Astrocyte (in vitro differentiated cells and primary cell): ENCODE measurements around the gene GOLGA6L25. TPM values are rescaled to one million over a fixed set of nuclear protein-coding genes. Genes with fewer than 3 reads are reported as not detected.
"Not testable (repeated sequence)": the region's sequence is repeated elsewhere in the genome, so short reads cannot be mapped to it uniquely, and the experiment has no call there.

Experiments used
- DNase-seq: peaks from one replicate; pipeline ENCODE4 v3.0.0-alpha.2; 2010; ENCODE audit warnings: low read depth
- FAIRE-seq: peaks from 2 replicates; lab custom pipeline; 2011; peaks lifted over from hg19 to GRCh38; lab: Jason Lieb, UNC
- H2AFZ ChIP-seq: 2 replicates; pipeline ENCODE4 v1.6.0; 2012; ENCODE audit warnings: low read depth, low read length, inconsistent platforms
- H3K27ac ChIP-seq: 2 replicates; pipeline ENCODE4 v1.5.1; 2011; ENCODE audit warnings: low read depth, low read length, inconsistent platforms
- H3K27me3 ChIP-seq: 2 replicates; pipeline ENCODE4 v1.6.0; 2011; ENCODE audit warnings: low read length, inconsistent platforms; ENCODE audit not compliant: insufficient read depth
- H3K36me3 ChIP-seq: 2 replicates; pipeline ENCODE4 v1.5.1; 2011; ENCODE audit warnings: low read length, inconsistent platforms; ENCODE audit not compliant: insufficient read depth
- H3K4me1 ChIP-seq: 2 replicates; pipeline ENCODE4 v1.5.1; 2011; ENCODE audit warnings: low read length, inconsistent platforms; ENCODE audit not compliant: insufficient read depth
- H3K4me2 ChIP-seq: 2 replicates; pipeline ENCODE4 v1.6.0; 2012; ENCODE audit warnings: low read length, inconsistent platforms
- H3K4me3 ChIP-seq: 2 replicates; pipeline ENCODE4 v1.5.1; 2011; ENCODE audit warnings: low read depth, mild to moderate bottlenecking, low read length, inconsistent platforms; ENCODE audit not compliant: insufficient read depth
- H3K79me2 ChIP-seq: 2 replicates; pipeline ENCODE4 v1.6.0; 2012; ENCODE audit warnings: mild to moderate bottlenecking, low read length, inconsistent platforms; ENCODE audit not compliant: insufficient read depth
- H3K9ac ChIP-seq: 2 replicates; pipeline ENCODE4 v1.6.0; 2012; ENCODE audit warnings: mild to moderate bottlenecking, low read length, inconsistent platforms
- H3K9me3 ChIP-seq: 2 replicates; pipeline ENCODE4 v1.5.1; 2012; ENCODE audit warnings: low read depth, mild to moderate bottlenecking, low read length, inconsistent platforms; ENCODE audit not compliant: insufficient read depth
- H4K20me1 ChIP-seq: 2 replicates; pipeline ENCODE4 v1.6.0; 2012; ENCODE audit warnings: low read length, inconsistent platforms; ENCODE audit not compliant: insufficient read depth
- H3K27ac Mint-ChIP-seq: one replicate; pipeline ENCODE4 v1.8.0; 2021; ENCODE audit warnings: mild to moderate bottlenecking, mixed read lengths; ENCODE audit not compliant: unreplicated experiment
- H3K27me3 Mint-ChIP-seq: one replicate; pipeline ENCODE4 v1.8.0; 2021; ENCODE audit warnings: low read depth, mixed read lengths; ENCODE audit not compliant: unreplicated experiment
- H3K36me3 Mint-ChIP-seq: one replicate; pipeline ENCODE4 v1.8.0; 2021; ENCODE audit warnings: low read depth, mixed read lengths; ENCODE audit not compliant: unreplicated experiment
- H3K4me1 Mint-ChIP-seq: one replicate; pipeline ENCODE4 v1.8.0; 2021; ENCODE audit warnings: low read depth, mixed read lengths; ENCODE audit not compliant: unreplicated experiment
- H3K4me3 Mint-ChIP-seq: one replicate; pipeline ENCODE4 v1.8.0; 2021; ENCODE audit warnings: mild to moderate bottlenecking, moderate library complexity, mixed read lengths; ENCODE audit not compliant: unreplicated experiment
- H3K9me3 Mint-ChIP-seq: one replicate; pipeline ENCODE4 v1.8.0; 2021; ENCODE audit warnings: mild to moderate bottlenecking, mixed read lengths; ENCODE audit not compliant: unreplicated experiment
- total RNA-seq: library from RNA; stranded (reverse); gene quantifications from 2 replicates; pipeline ENCODE4 v1.2.1, GENCODE V29; 2021

GOLGA6L25 gene
- total RNA-seq, 1 donor from 2014 or later = not detected

DNA sequence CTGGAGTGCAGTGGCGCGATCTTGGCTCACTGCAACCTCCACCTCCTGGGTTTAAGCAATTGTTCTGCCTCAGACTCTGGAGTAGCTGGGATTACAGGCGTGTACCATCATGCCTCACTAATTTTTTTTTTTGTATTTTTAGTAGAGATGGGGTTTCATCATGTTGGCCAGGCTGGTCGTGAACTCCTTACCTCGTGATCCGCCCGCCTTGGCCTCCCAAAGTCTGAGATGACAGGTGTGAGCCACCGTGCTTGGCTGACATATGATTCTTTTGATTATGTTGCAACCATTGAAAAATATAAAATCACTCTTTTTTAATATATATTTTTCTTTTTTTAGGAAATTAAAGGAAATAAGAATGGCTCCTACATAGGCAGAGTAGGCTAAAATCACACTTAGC is 44.8 kb downstream of the GOLGA6L25 start:
- not testable (repeated sequence) for H3K27me3 Mint-ChIP-seq, H3K9me3 Mint-ChIP-seq, FAIRE-seq

GRCh38 chr15:28602152-28602551 is 48.8 kb downstream of the GOLGA6L25 start:
- not testable (repeated sequence) for H3K36me3 ChIP-seq, H3K27ac Mint-ChIP-seq, H3K4me1 Mint-ChIP-seq, H3K79me2 ChIP-seq, DNase-seq, H3K4me2 ChIP-seq, H3K4me1 ChIP-seq, H3K9me3 ChIP-seq, H3K9ac ChIP-seq, FAIRE-seq, H3K4me3 Mint-ChIP-seq, H4K20me1 ChIP-seq, H3K36me3 Mint-ChIP-seq, H2AFZ ChIP-seq, H3K27ac ChIP-seq, H3K4me3 ChIP-seq, H3K27me3 ChIP-seq, H3K27me3 Mint-ChIP-seq, H3K9me3 Mint-ChIP-seq

More for the DNA sequence above, 44.8 kb downstream of the GOLGA6L25 start:
- not testable (repeated sequence) for H2AFZ ChIP-seq, H3K27ac ChIP-seq, H3K27me3 ChIP-seq, H3K36me3 ChIP-seq, H3K36me3 Mint-ChIP-seq, H3K4me2 ChIP-seq, H3K4me1 ChIP-seq, H3K79me2 ChIP-seq, H3K4me1 Mint-ChIP-seq, H3K4me3 Mint-ChIP-seq, DNase-seq, H3K9ac ChIP-seq, H3K4me3 ChIP-seq, H3K9me3 ChIP-seq, H3K27ac Mint-ChIP-seq, H4K20me1 ChIP-seq

Other genes starting within 250 kb of the GOLGA6L25 start
- 61.5 and 63.3 TPM in 2 replicates for gene HERC2, start 231.4 kb upstream of the GOLGA6L25 start, total RNA-seq
- not detected in 2 replicates for gene GOLGA6L24, start 195.5 kb upstream of the GOLGA6L25 start, total RNA-seq
- gene GOLGA8F, start 174.9 kb upstream of the GOLGA6L25 start, total RNA-seq = not detected in 2 replicates
- gene GOLGA8G, start 20.6 kb upstream of the GOLGA6L25 start, total RNA-seq = 0.31 TPM in 1 of 2 replicates, not detected in the other
- gene GOLGA8M, start 158.9 kb downstream of the GOLGA6L25 start, total RNA-seq = 1.5 and 1.6 TPM in 2 replicates